Heart left ventricle (tissue), 16 donors: ENCODE measurements around the gene PTPRN2. TPM values are rescaled to one million over a fixed set of nuclear protein-coding genes. Genes with fewer than 3 reads are reported as not detected.

ENCODE experiments used
- ATAC-seq, 4 donors: fragments of 200-7000 bp; cut with Tn5 transposase; one replicate each; pipeline ENCODE4 v1.9.1; 2020 to 2022; ENCODE audit warnings: moderate library complexity in 4 of 4, mild to moderate bottlenecking in 3 of 4, moderate number of reproducible peaks in 1 of 4
- DNase-seq, 5 donors: peaks; one replicate each; pipeline ENCODE4 v3.0.0-alpha.2; 2020
- H3K27ac ChIP-seq, 12 donors: fragments of 200-600 bp; sonication (generic) in 4 of 12; one replicate each; pipeline versions ENCODE4 v1.5.0 to v1.8.0; 2016 to 2022; ENCODE audit warnings: mild to moderate bottlenecking in 2 of 12
- H3K27me3 ChIP-seq, 9 donors: fragments of 200-600 bp; sonication (generic) in 2 of 9; one replicate each; pipeline versions ENCODE4 v1.5.1 to v1.8.0; 2016 to 2022; ENCODE audit warnings: mild to moderate bottlenecking in 3 of 9
- H3K36me3 ChIP-seq, 9 donors: fragments of 200-600 bp; sonication (generic) in 2 of 9; one replicate each; pipeline versions ENCODE4 v1.5.0 to v1.8.0; 2018 to 2022; ENCODE audit warnings: mild to moderate bottlenecking in 2 of 9
- H3K4me1 ChIP-seq, 12 donors: fragments of 200-600 bp; sonication (generic) in 4 of 12; one replicate each; pipeline versions ENCODE4 v1.5.0 to v1.8.0; 2016 to 2022; ENCODE audit warnings: mild to moderate bottlenecking in 3 of 12
- H3K4me3 ChIP-seq, 12 donors: fragments of 200-600 bp; sonication (generic) in 4 of 12; one replicate each; pipeline versions ENCODE4 v1.5.0 to v1.8.0; 2017 to 2022; ENCODE audit warnings: mild to moderate bottlenecking in 9 of 12, moderate library complexity in 4 of 12
- H3K9me3 ChIP-seq, 12 donors: fragments of 200-600 bp; sonication (generic) in 4 of 12; one replicate each; pipeline versions ENCODE4 v1.5.0 to v1.8.0; 2016 to 2022; ENCODE audit warnings: mild to moderate bottlenecking in 1 of 12
- CTCF ChIP-seq, 12 donors: fragments of 200-600 bp; sonication (generic) in 4 of 12; IDR thresholded peaks; one replicate each; pipeline versions ENCODE4 v1.5.0 to v1.8.0; 2018 to 2022; ENCODE audit warnings: antibody characterized with exemption in 12 of 12, mild to moderate bottlenecking in 5 of 12
- POLR2A ChIP-seq, 2 donors: fragments of 450-650 bp; IDR thresholded peaks; one replicate each; pipeline ENCODE4 v1.6.1; 2017; ENCODE audit warnings: antibody characterized with exemption in 2 of 2, mild to moderate bottlenecking in 2 of 2, moderate library complexity in 2 of 2
- WGBS, 4 donors: extraction: QIAGEN DNeasy Blood & Tissue Kit in 2 of 4; methylation state at CpG; one replicate each; pipeline versions ENCODE4 v1.1.5 to v1.1.7; 2013 to 2018; 5-methylcytosine and 5-hydroxymethylcytosine counted together
- intact Hi-C, 10 donors: fragments of 100-400 bp; cut with DNase I; formaldehyde crosslinking; loops; one replicate each; pipeline versions ENCODE4 v1.11.1 to v1.14.2; 2022
- polyA plus RNA-seq, 2 donors: library from polyadenylated mRNA; stranded (reverse); fragments of 200-250 nt; gene quantifications; one replicate each; pipeline ENCODE4 v1.2.3, GENCODE V29; 2013
- total RNA-seq, 9 donors: library from RNA; depleted of rRNA in 2 of 9; stranded (reverse); fragments of >200 nt in 2 of 9; fragmentation: NEBNext Ultra II Directional in 3 of 9; extraction: Animal tissue kit (Norgen Biotek cat#: 25700) in 3 of 9; gene quantifications; one replicate each; pipeline versions ENCODE4 v1.1.0 to v1.2.4, GENCODE V29; 2016 to 2023
- donor health status: ischemic (EF 13 %, LVEDD 7.1; RV severe dilation, severe dysfunction).
- donor health status: healthy with polysubstance abuse.
- donor health status: DM: no; HTN: yes; CAD: no.
- donor health status: DM: no; HTN: no; CAD: no.
- donor health status: ischemic (EF 25% LVEDD 6.9; RV normal size, moderate dysfunction).
- donor health status: ischemic (EF 25% LVEDD 5.7; RV mildly dilated, moderate dysfunction).
- donor health status: healthy.
- donor health status: DM: yes; HTN: yes; CAD: no.
- donor health status: ischemic (EF 35%, LVEDD 5.7; RV mildly dilated, moderate dysfunction).
- donor health status: nonischemic (EF 11% LVEDD 7.7; RV severe dilation, severe dysfunction).
- donor health status: DM: yes; HTN: yes; CAD: no.
- donor health status: PGD.
- donor health status: ischemic (EF 29% LVEDD 5.4; RV normal size, mild dysfunction).
- donor health status: nonischemic (EF 23%, LVEDD 6.1; RV moderate dilation, normal function).

The PTPRN2 gene
- total and polyA plus RNA-seq, 11 donors, result 0.61 to 2.3 (median 1.3) TPM

- H3K27me3 ChIP-seq, result peaks cover 0 to 33% (median 0%) of the 10 kb centered on the region in 9 donors
- no peaks in the 10 kb centered on the region for H3K36me3 ChIP-seq
- H3K9me3 ChIP-seq, result peaks cover 0 to 18% (median 11%) of the 10 kb centered on the region in 12 donors
- TF ChIP-seq CTCF (IDR thresholded peaks at IDR 0.05), result no peak
- TF ChIP-seq POLR2A (IDR thresholded peaks at IDR 0.05), result no peak
- no peak for DNase-seq
- 70 to 80% (median 77%) methylated on average over 30 of the region's 30 CpGs for WGBS, 4 donors
- intact Hi-C loops, result no loop called here
- ATAC-seq, result no peak
- H3K4me3 ChIP-seq, result no peak overlapping the region
- no peaks in the 10 kb centered on the region for H3K4me1 ChIP-seq
- no peak overlapping the region for H3K27ac ChIP-seq
Measured at GRCh38 chr7:158357106-158357897, 230.3 kb downstream of the PTPRN2 start.

- intact Hi-C loops, result no loop called here
- TF ChIP-seq CTCF (IDR thresholded peaks at IDR 0.05) (no peak), POLR2A (IDR thresholded peaks at IDR 0.05) (no peak)
- Histone ChIP-seq H3K27ac (no peak overlapping the region), H3K36me3 (no peaks in the 10 kb centered on the region), H3K4me3 (no peak overlapping the region), H3K4me1 (no peaks in the 10 kb centered on the region), H3K9me3 (peaks cover 0 to 18% (median 11%) of the 10 kb centered on the region in 12 donors), H3K27me3 (peaks cover 0 to 34% (median 0%) of the 10 kb centered on the region in 9 donors)
- no peak for ATAC-seq
- 23 to 39% (median 32%) methylated on average over 3 of the region's 3 CpGs for WGBS, 4 donors
- DNase-seq, result no peak
Measured at GRCh38 chr7:158356454-158356853, 231.2 kb downstream of the PTPRN2 start.

GRCh38 chr7:158355456-158356065 lies 232.1 kb downstream of the PTPRN2 start:
- peaks cover 0 to 18% (median 11%) of the 10 kb centered on the region in 12 donors for H3K9me3 ChIP-seq
- WGBS, 4 donors, result 51 to 65% (median 60%) methylated on average over 15 of the region's 15 CpGs
- intact Hi-C loops, result no loop called here
- TF ChIP-seq CTCF (IDR thresholded peaks at IDR 0.05) (no peak), POLR2A (IDR thresholded peaks at IDR 0.05) (no peak)
- no peak overlapping the region for H3K4me3 ChIP-seq
- no peaks in the 10 kb centered on the region for H3K36me3 ChIP-seq
- H3K4me1 ChIP-seq, result no peaks in the 10 kb centered on the region
- DNase-seq (no peak), ATAC-seq (no peak)
- H3K27ac ChIP-seq, result no peak overlapping the region
- H3K27me3 ChIP-seq, result peaks cover 0 to 34% (median 0%) of the 10 kb centered on the region in 9 donors

GRCh38 chr7:158354861-158355260 lies 232.8 kb downstream of the PTPRN2 start:
- ATAC-seq (no peak), DNase-seq (no peak)
- 73 to 84% (median 77%) methylated on average over 3 of the region's 3 CpGs for WGBS, 4 donors
- Histone ChIP-seq H3K27me3 (peaks cover 0 to 34% (median 0%) of the 10 kb centered on the region in 9 donors), H3K27ac (no peak overlapping the region), H3K36me3 (no peaks in the 10 kb centered on the region), H3K4me3 (no peak overlapping the region), H3K9me3 (peaks cover 0 to 18% (median 11%) of the 10 kb centered on the region in 12 donors), H3K4me1 (no peaks in the 10 kb centered on the region)
- no peak for TF ChIP-seq POLR2A (IDR thresholded peaks at IDR 0.05)
- no peak for TF ChIP-seq CTCF (IDR thresholded peaks at IDR 0.05)
- intact Hi-C loops, result no loop called here
